ENCODE measurements around the gene PLB1. TPM values are rescaled to one million over a fixed set of nuclear protein-coding genes. Genes with fewer than 3 reads are reported as not detected.

Gene PLB1
- polyA plus RNA-seq, 3 donors = 20.2 to 35.8 (median 23.9) TPM

- Mint-ChIP-seq H3K9me3 (peaks cover 0 to 2% (median 0%) of the 10 kb centered on the region in 7 donors), H3K36me3 (no peaks in the 10 kb centered on the region), H3K27ac (no peak overlapping the region), H3K4me3 (no peak overlapping the region), H3K27me3 (ENCODE audit: low read depth in 3 of 3) (peaks cover 0 to 5% (median 2%) of the 10 kb centered on the region in 3 donors), H3K4me1 (peaks cover 5% of the 10 kb centered on the region)
- Histone ChIP-seq H3K9me3 (replicated peaks in 1 of 2; ENCODE audit: control insufficient read depth in 1 of 2, insufficient read depth in 1 of 2, low read length in 2 of 2) (no peaks in the 10 kb centered on the region), H3K4me1 (ENCODE audit: control insufficient read depth in 1 of 2, insufficient read depth in 2 of 2, low read length in 2 of 2) (no peaks in the 10 kb centered on the region), H3K4me3 (replicated peaks in 1 of 3; ENCODE audit: low read depth in 2 of 3, low read length in 3 of 3) (no peak overlapping the region), H2AFZ (ENCODE audit: insufficient read depth, low read depth, low read length, poor library complexity, severe bottlenecking) (no peak overlapping the region), H3K27me3 (ENCODE audit: control insufficient read depth in 2 of 2, insufficient read depth in 2 of 2, low read length in 2 of 2) (no peaks in the 10 kb centered on the region), H4K20me1 (ENCODE audit: insufficient read depth, low read length) (no peaks in the 10 kb centered on the region), H3K4me2 (replicated peaks; ENCODE audit: extremely low read depth, low read length, poor library complexity, severe bottlenecking) (no peak overlapping the region), H3K79me2 (ENCODE audit: insufficient read depth, low read length) (no peaks in the 10 kb centered on the region), H3K36me3 (replicated peaks in 1 of 2; ENCODE audit: control insufficient read depth in 1 of 2, insufficient read depth in 2 of 2, low read length in 2 of 2) (no peaks in the 10 kb centered on the region), H3K9ac (ENCODE audit: insufficient read depth, low read length, poor library complexity, severe bottlenecking) (no peak overlapping the region), H3K27ac (ENCODE audit: low read depth in 1 of 2, low read length in 2 of 2) (no peak overlapping the region)
- TF ChIP-seq CTCF (IDR thresholded peaks at IDR 0.05) = no peak
- DNase-seq = no peak
- intact Hi-C loops (cut with micrococcal nuclease) = no loop called here
- WGBS (ENCODE audit: insufficient coverage) = 90% methylated on average over 1 of the region's 1 CpG
These were observed 162.5 kb downstream of the PLB1 start for GRCh38 chr2:28658369-28658768.

DNA sequence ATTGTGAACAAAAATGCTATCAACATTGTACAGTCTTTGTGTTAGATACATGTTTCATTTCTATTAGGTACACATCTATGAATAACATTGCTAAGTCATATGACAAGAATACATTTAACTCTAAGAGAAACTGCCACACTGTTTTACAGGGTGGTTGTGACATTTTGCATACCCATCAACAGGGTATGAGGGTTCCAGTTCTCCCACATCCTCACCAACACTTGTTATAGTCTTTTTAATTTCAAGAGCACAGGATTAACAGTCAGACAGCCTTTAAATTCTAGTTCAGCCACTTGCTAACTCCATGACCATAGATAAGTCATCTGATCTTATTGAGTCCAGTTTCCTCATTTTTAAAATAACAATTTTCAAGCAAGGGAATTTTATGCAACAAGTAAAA, 163.3 kb downstream of the PLB1 start:
- Histone ChIP-seq H2AFZ (ENCODE audit: insufficient read depth, low read depth, low read length, poor library complexity, severe bottlenecking) (no peak overlapping the region), H3K4me3 (replicated peaks in 1 of 3; ENCODE audit: low read depth in 2 of 3, low read length in 3 of 3) (no peak overlapping the region), H3K36me3 (replicated peaks in 1 of 2; ENCODE audit: control insufficient read depth in 1 of 2, insufficient read depth in 2 of 2, low read length in 2 of 2) (no peaks in the 10 kb centered on the region), H3K4me2 (replicated peaks; ENCODE audit: extremely low read depth, low read length, poor library complexity, severe bottlenecking) (no peak overlapping the region), H4K20me1 (ENCODE audit: insufficient read depth, low read length) (no peaks in the 10 kb centered on the region), H3K9ac (ENCODE audit: insufficient read depth, low read length, poor library complexity, severe bottlenecking) (no peak overlapping the region), H3K4me1 (ENCODE audit: control insufficient read depth in 1 of 2, insufficient read depth in 2 of 2, low read length in 2 of 2) (no peaks in the 10 kb centered on the region), H3K27ac (ENCODE audit: low read depth in 1 of 2, low read length in 2 of 2) (no peak overlapping the region), H3K9me3 (replicated peaks in 1 of 2; ENCODE audit: control insufficient read depth in 1 of 2, insufficient read depth in 1 of 2, low read length in 2 of 2) (no peaks in the 10 kb centered on the region), H3K79me2 (ENCODE audit: insufficient read depth, low read length) (no peaks in the 10 kb centered on the region), H3K27me3 (ENCODE audit: control insufficient read depth in 2 of 2, insufficient read depth in 2 of 2, low read length in 2 of 2) (no peaks in the 10 kb centered on the region)
- Mint-ChIP-seq H3K27ac (no peak overlapping the region), H3K36me3 (no peaks in the 10 kb centered on the region), H3K9me3 (peaks cover 0 to 2% (median 0%) of the 10 kb centered on the region in 7 donors), H3K27me3 (ENCODE audit: low read depth in 3 of 3) (peaks cover 0 to 5% (median 2%) of the 10 kb centered on the region in 3 donors), H3K4me3 (no peak overlapping the region), H3K4me1 (peaks cover 5% of the 10 kb centered on the region)
- no peak for TF ChIP-seq CTCF (IDR thresholded peaks at IDR 0.05)
- intact Hi-C loops (cut with micrococcal nuclease) = no loop called here
- DNase-seq = no peak
